HS-27A (cell line): ENCODE measurements around the gene PDS5B.
"Not testable (repeated sequence)": the region's sequence is repeated elsewhere in the genome, so short reads cannot be mapped to it uniquely, and the experiment has no call there.

Experiments used
- DNase-seq: peaks from one replicate; pipeline ENCODE4 v3.0.0-alpha.2; 2012; ENCODE audit warnings: low read depth, missing footprints

Gene PDS5B

GRCh38 chr13:32586080-32586900 is at the start of gene PDS5B:
PDS5B (plus strand) TSS chr13:32586452; CDS start chr13:32648773, 62,321 bp downstream.
- DNase-seq: peak; percentile 41

- DNase-seq: no peak
Measured at GRCh38 chr13:32537580-32538142, 48.6 kb upstream of the PDS5B start.

- peak; percentile 17 for DNase-seq
Measured at GRCh38 chr13:32538143-32538620, 48.1 kb upstream of the PDS5B start.

GRCh38 chr13:32538621-32539246 is 47.5 kb upstream of the PDS5B start, which contains the start of gene N4BP2L2:
N4BP2L2 (minus strand) TSS chr13:32538795; CDS start chr13:32537027, 1,768 bp downstream.
- DNase-seq: peak; percentile 77

- no peak for DNase-seq
Measured at GRCh38 chr13:32542221-32542620, 44.0 kb upstream of the PDS5B start.

- DNase-seq: no peak
Measured at GRCh38 chr13:32545083-32545482, 41.2 kb upstream of the PDS5B start.

- DNase-seq: no peak
Measured at GRCh38 chr13:32548837-32549236, 37.4 kb upstream of the PDS5B start.

GRCh38 chr13:32549788-32550187 is 36.5 kb upstream of the PDS5B start:
- DNase-seq: no peak

GRCh38 chr13:32553720-32554119 is 32.5 kb upstream of the PDS5B start:
- DNase-seq: no peak

GRCh38 chr13:32555613-32556012 is 30.6 kb upstream of the PDS5B start:
- DNase-seq: no peak

- not testable (repeated sequence) for DNase-seq
Measured at GRCh38 chr13:32560842-32561241, 25.4 kb upstream of the PDS5B start.

GRCh38 chr13:32575687-32576086 is 10.6 kb upstream of the PDS5B start:
- not testable (repeated sequence) for DNase-seq

GRCh38 chr13:32577032-32577431 is 9.2 kb upstream of the PDS5B start:
- DNase-seq: no peak

GRCh38 chr13:32581177-32581786 is 5.0 kb upstream of the PDS5B start:
- no peak for DNase-seq

GRCh38 chr13:32582281-32582680 is 4.0 kb upstream of the PDS5B start:
- no peak for DNase-seq

- no peak for DNase-seq
Measured at GRCh38 chr13:32582991-32583390, 3.3 kb upstream of the PDS5B start.

GRCh38 chr13:32585550-32586079 is 637 bp upstream of the PDS5B start:
- DNase-seq: no peak

- no peak for DNase-seq
Measured at GRCh38 chr13:32587011-32587810, 959 bp downstream of the PDS5B start.

GRCh38 chr13:32587811-32588170 is 1.5 kb downstream of the PDS5B start:
- no peak for DNase-seq

GRCh38 chr13:32588736-32589135 is 2.5 kb downstream of the PDS5B start:
- no peak for DNase-seq

GRCh38 chr13:32589471-32589870 is 3.2 kb downstream of the PDS5B start:
- no peak for DNase-seq
